Measurements from ENCODE around the gene TMEM243. TPM values are rescaled to one million over a fixed set of nuclear protein-coding genes. Genes with fewer than 3 reads are reported as not detected.

Gene TMEM243
- total RNA-seq, 2 experiments from 2014 or later = 158 to 161 TPM

GRCh38 chr7:87146740-87147386, 72.7 kb downstream of the TMEM243 start:
- H3K27me3 ChIP-seq (ENCODE audit: control insufficient read depth in 1 of 2, insufficient read depth in 2 of 2, low read length in 2 of 2) = no peaks in the 10 kb centered on the region
- H3K9me3 ChIP-seq (ENCODE audit: control insufficient read depth in 1 of 2, insufficient read depth in 1 of 2, low read length in 2 of 2) = peaks cover 0 to 5% of the 10 kb centered on the region in 2 experiments
- H3K4me3 ChIP-seq (ENCODE audit: low read length) = no peak overlapping the region
- Mint-ChIP-seq H3K27ac (no peak overlapping the region), H3K27me3 (no peaks in the 10 kb centered on the region), H3K4me1 (ENCODE audit: low read depth) (peaks cover 5% of the 10 kb centered on the region), H3K4me3 (no peak overlapping the region), H3K9me3 (no peaks in the 10 kb centered on the region), H3K36me3 (ENCODE audit: low read depth) (peaks cover 3% of the 10 kb centered on the region)
- CTCF ChIA-PET = no interaction called here
- H3K27ac ChIP-seq (ENCODE audit: low read depth in 1 of 2, low read length in 2 of 2) = no peak overlapping the region
- no peak for TF ChIP-seq CTCF (IDR thresholded peaks at IDR 0.05)
- H3K4me1 ChIP-seq (ENCODE audit: insufficient read depth, low read length) = peaks cover 5% of the 10 kb centered on the region
- intact Hi-C loops (cut with DNase I, micrococcal nuclease) = loop anchor here in 1 of 2 experiments (10.0 kb wide), 1 partner anchor 728 kb away; the partner anchor contains the start of genes DBF4 and SLC25A40
- no peak for ATAC-seq (ENCODE audit: poor library complexity)
- H3K36me3 ChIP-seq (ENCODE audit: insufficient read depth, low read length) = no peaks in the 10 kb centered on the region
- POLR2A ChIA-PET = interaction anchor here (0.6 kb wide), 1 partner anchor 20 kb away, joined by 3 read pairs; no protein-coding TSS in a partner anchor
- DNase-seq = no peak

Other genes with a start within 250 kb of the TMEM243 start
- 1 to 10 TPM; 7.2 to 7.7 TPM for gene ELAPOR2, start 160.1 kb downstream of the TMEM243 start, total RNA-seq
- gene DMTF1, start 67.3 kb downstream of the TMEM243 start, total RNA-seq = 100 to 1,000 TPM; 114 to 115 TPM
- gene CROT, start 125.9 kb upstream of the TMEM243 start, total RNA-seq = 1 to 10 TPM; 8.5 to 8.6 TPM